GM12878 (cell line): ENCODE data around the gene VTI1A. TPM values are rescaled to one million over a fixed set of nuclear protein-coding genes. Genes with fewer than 3 reads are reported as not detected.

Source experiments
- ATAC-seq: fragments of 200-7000 bp; cut with Tn5 transposase; 3 replicates; pipeline ENCODE4 v1.9.1; 2020; ENCODE audit warnings: mild to moderate bottlenecking, moderate library complexity
- BruUV-seq: library from RNA; stranded (reverse); fragments of 400-500 nt; replicated peaks from 2 replicates; lab custom pipeline; 2021; lab: Mats Ljungman, UMichigan
- CTCF ChIA-PET: fragments of 300-600 bp; sonication (Branson Sonifier 250); formaldehyde crosslinking; extraction: SDS; loops from one replicate; lab custom pipeline; 2021; ENCODE audit warnings: inconsistent platforms; lab: Yijun Ruan, JAX
- POLR2A ChIA-PET: fragments of 350-600 bp; formaldehyde crosslinking; extraction: SDS; loops from one replicate; lab custom pipeline; 2021; ENCODE audit warnings: inconsistent platforms; lab: Charles Lee
- RAD21 ChIA-PET: fragments of 300-600 bp; sonication (Branson Sonifier 250); formaldehyde crosslinking; loops from one replicate; lab custom pipeline; 2023; ENCODE audit warnings: antibody characterized with exemption; ENCODE audit not compliant: unreplicated experiment; lab: Charles Lee
- SMC1A ChIA-PET: fragments of 300-600 bp; sonication (Branson Sonifier 250); formaldehyde crosslinking; loops from one replicate; lab custom pipeline; 2023; ENCODE audit not compliant: unreplicated experiment, uncharacterized antibody; lab: Charles Lee
- DNase-seq: peaks from one replicate; pipeline ENCODE4 v3.0.0-alpha.2; 2011; ENCODE audit warnings: low read depth, low spot score
- FAIRE-seq: peaks from 3 replicates; lab custom pipeline; 2011; peaks lifted over from hg19 to GRCh38; lab: Jason Lieb, UNC
- H2AFZ ChIP-seq: 2 replicates; pipeline ENCODE4 v1.6.0; 2011; ENCODE audit warnings: low read depth, low read length, control low read depth; ENCODE audit not compliant: control insufficient read depth
- H3K27ac ChIP-seq: 2 replicates; pipeline ENCODE4 v1.5.1; 2011; ENCODE audit warnings: control low read depth; ENCODE audit not compliant: control insufficient read depth, insufficient read depth
- H3K27me3 ChIP-seq, 2 experiments: replicated peaks in 1 of 2; 2 replicates each; pipeline versions ENCODE4 v1.6.0 to v1.6.1; 2011; ENCODE audit warnings: low read length in 1 of 2; ENCODE audit not compliant: control insufficient read depth in 2 of 2, insufficient read depth in 2 of 2
- H3K36me3 ChIP-seq, 2 experiments: 2 replicates each; pipeline ENCODE4 v1.5.1; 2011; ENCODE audit warnings: low read length in 1 of 2; ENCODE audit not compliant: control insufficient read depth in 2 of 2, insufficient read depth in 2 of 2
- H3K4me1 ChIP-seq: 2 replicates; pipeline ENCODE4 v1.6.1; 2011; ENCODE audit warnings: mild to moderate bottlenecking, low read length, moderate library complexity, mixed read lengths; ENCODE audit not compliant: control insufficient read depth, insufficient read depth
- H3K4me2 ChIP-seq: 2 replicates; pipeline ENCODE4 v1.6.0; 2011; ENCODE audit warnings: control low read depth; ENCODE audit not compliant: control insufficient read depth, insufficient read depth
- H3K4me3 ChIP-seq: fragments of 200-600 bp; sonication (generic); 2 replicates; pipeline ENCODE4 v1.5.1; 2016
- H3K79me2 ChIP-seq: 2 replicates; pipeline ENCODE4 v1.6.0; 2011; ENCODE audit warnings: low read length; ENCODE audit not compliant: control insufficient read depth, insufficient read depth
- H3K9ac ChIP-seq: 2 replicates; pipeline ENCODE4 v1.8.0; 2011; ENCODE audit warnings: low read length, control low read depth, mixed read lengths; ENCODE audit not compliant: control insufficient read depth, insufficient read depth
- H3K9me3 ChIP-seq: replicated peaks from 3 replicates; pipeline ENCODE4 v1.5.1; 2011; ENCODE audit warnings: mild to moderate bottlenecking, low read length; ENCODE audit not compliant: control insufficient read depth, insufficient read depth
- H4K20me1 ChIP-seq: 2 replicates; pipeline ENCODE4 v1.6.0; 2011; ENCODE audit not compliant: control insufficient read depth, insufficient read depth
- BHLHE40 ChIP-seq, 2 experiments: fragments of 450-650 bp in 1 of 2; IDR thresholded peaks; 2 replicates each; pipeline ENCODE4 v1.6.1; 2011 to 2017; ENCODE audit warnings: low read depth in 2 of 2, borderline replicate concordance in 1 of 2, improper control_type of control experiment in 1 of 2, low read length in 1 of 2, mild to moderate bottlenecking in 1 of 2
- CBFB ChIP-seq: IDR thresholded peaks from 2 replicates; pipeline ENCODE4 v1.6.1; 2016; ENCODE audit warnings: antibody characterized with exemption, low read depth
- CBX3 ChIP-seq: fragments of 200-600 bp; sonication (generic); IDR thresholded peaks from 2 replicates; pipeline ENCODE4 v1.6.1; 2016; ENCODE audit warnings: low read depth, borderline replicate concordance
- CHD4 ChIP-seq: fragments of 200-600 bp; sonication (generic); IDR thresholded peaks from 2 replicates; pipeline ENCODE4 v1.6.1; 2016; ENCODE audit warnings: mild to moderate bottlenecking
- E4F1 ChIP-seq: fragments of 450-650 bp; IDR thresholded peaks from 2 replicates; pipeline ENCODE4 v1.6.1; 2018; ENCODE audit warnings: borderline replicate concordance, mild to moderate bottlenecking; ENCODE audit not compliant: partially characterized antibody
- JUNB ChIP-seq: IDR thresholded peaks from 2 replicates; pipeline ENCODE4 v1.6.1; 2016; ENCODE audit warnings: antibody characterized with exemption, mild to moderate bottlenecking
- PKNOX1 ChIP-seq: fragments of 450-650 bp; IDR thresholded peaks from 2 replicates; pipeline ENCODE4 v1.6.1; 2016; ENCODE audit warnings: mild to moderate bottlenecking
- REST ChIP-seq: IDR thresholded peaks from 2 replicates; pipeline ENCODE4 v1.6.1; 2012; ENCODE audit warnings: mild to moderate bottlenecking, low read depth, low read length
- TARDBP ChIP-seq: IDR thresholded peaks from 2 replicates; pipeline ENCODE4 v1.6.1; 2016; ENCODE audit warnings: borderline replicate concordance
- ZBTB4 ChIP-seq: fragments of 450-650 bp; formaldehyde crosslinking; IDR thresholded peaks from 2 replicates; pipeline ENCODE4 v1.4.0; 2022; ENCODE audit warnings: mild to moderate bottlenecking, moderate library complexity
- ZNF217 ChIP-seq: fragments of 450-650 bp; IDR thresholded peaks from 2 replicates; pipeline ENCODE4 v1.6.1; 2017; ENCODE audit warnings: antibody characterized with exemption, mild to moderate bottlenecking
- ZSCAN29 ChIP-seq: fragments of 450-650 bp; IDR thresholded peaks from 2 replicates; pipeline ENCODE4 v1.6.1; 2017; ENCODE audit warnings: mild to moderate bottlenecking, moderate library complexity
- WGBS: methylation state at CpG from one replicate; pipeline ENCODE4 v1.1.6; 2016; ENCODE audit warnings: low lambda C conversion rate; ENCODE audit not compliant: insufficient replicate concordance, insufficient coverage; ENCODE audit errors: missing lambda C conversion rate; 5-methylcytosine and 5-hydroxymethylcytosine counted together
- in situ Hi-C: fragments of 300-500 bp; cut with MboI; formaldehyde crosslinking; loops from 9 replicates; pipeline ENCODE4 v1.14.3; 2018; ENCODE audit warnings: mixed read lengths
- intact Hi-C: fragments of 100-400 bp; cut with micrococcal nuclease; formaldehyde crosslinking; loops from one replicate; pipeline ENCODE4 v1.14.2; 2022; ENCODE audit not compliant: unreplicated experiment
- polyA plus RNA-seq, 11 experiments: library from polyadenylated mRNA; depleted of rRNA in 4 of 11; unstranded in 6 of 11; stranded (reverse) in 5 of 11; fragments of >200 nt; fragmentation: Nextera tagmentation in 4 of 11; fragmentation: Illumina TruSeq in 1 of 11; extraction: Ambion mirVana in 4 of 11; extraction: Trizol in 1 of 11; gene quantifications; 1 replicate in 1 of 11; 2 replicates in 10 of 11; pipeline versions ENCODE4 v1.2.1 to v1.2.3, GENCODE V29; 2011 to 2016; ENCODE audit warnings: inconsistent platforms in 2 of 11, missing spikeins in 2 of 11, low read depth in 1 of 11
- total RNA-seq, 4 experiments: library from RNA; depleted of rRNA in 3 of 4; stranded (reverse); fragments of >200 nt in 3 of 4; fragmentation: Illumina TruSeq in 1 of 4; extraction: Trizol in 1 of 4; gene quantifications; 2 replicates each; pipeline versions ENCODE4 v1.2.1 to v1.2.3, GENCODE V29; 2013 to 2021

VTI1A gene
- total and polyA plus RNA-seq, 10 of the 15 experiments (the other 5 are each of a cell fraction or from before 2014, with no cell fraction given), result 12.4 to 43.2 (median 27.5) TPM

- no peak for TF ChIP-seq REST
Measured at GRCh38 chr10:112698133-112698817, 251.3 kb downstream of the VTI1A start (continued).

- Histone ChIP-seq H2AFZ (no peak overlapping the region), H3K27ac (no peak overlapping the region), H3K9me3 (no peaks in the 10 kb centered on the region), H3K4me1 (no peaks in the 10 kb centered on the region), H3K79me2 (no peaks in the 10 kb centered on the region), H3K4me3 (no peak overlapping the region), H3K4me2 (no peak overlapping the region), H3K27me3 (no peaks in the 10 kb centered on the region), H3K36me3 (no peaks in the 10 kb centered on the region), H4K20me1 (no peaks in the 10 kb centered on the region), H3K9ac (no peak overlapping the region)
- BruUV-seq, result no TSS peak
- in situ Hi-C loops, result no loop called here
- WGBS, result 100% methylated on average over 5 of the region's 5 CpGs
- ChIA-PET POLR2A (no interaction called here), SMC1A (no interaction called here), CTCF (interaction anchor here (0.7 to 1.6 kb wide), 4 partner anchors 17 to 686 kb away, joined by 3 read pairs; no protein-coding TSS in a partner anchor), RAD21 (no interaction called here)
- DNase-seq (no peak), ATAC-seq (no peak), FAIRE-seq (no peak)
- intact Hi-C loops, result no loop called here
- TF ChIP-seq ZNF217 (no peak), BHLHE40 (IDR thresholded peaks at IDR 0.05; ENCODE audit: borderline replicate concordance in 1 of 2, low read depth in 2 of 2, low read length in 1 of 2) (no peak), CBFB (no peak), E4F1 (no peak), TARDBP (no peak), CBX3 (no peak), CHD4 (no peak), ZSCAN29 (no peak), JUNB (no peak), ZBTB4 (CRISPR knock-in tag) (no peak), PKNOX1 (no peak)
Measured at GRCh38 chr10:112698818-112699164, 251.8 kb downstream of the VTI1A start.
